ENCODE data around the gene SLC35C1.

Gene SLC35C1

DNA sequence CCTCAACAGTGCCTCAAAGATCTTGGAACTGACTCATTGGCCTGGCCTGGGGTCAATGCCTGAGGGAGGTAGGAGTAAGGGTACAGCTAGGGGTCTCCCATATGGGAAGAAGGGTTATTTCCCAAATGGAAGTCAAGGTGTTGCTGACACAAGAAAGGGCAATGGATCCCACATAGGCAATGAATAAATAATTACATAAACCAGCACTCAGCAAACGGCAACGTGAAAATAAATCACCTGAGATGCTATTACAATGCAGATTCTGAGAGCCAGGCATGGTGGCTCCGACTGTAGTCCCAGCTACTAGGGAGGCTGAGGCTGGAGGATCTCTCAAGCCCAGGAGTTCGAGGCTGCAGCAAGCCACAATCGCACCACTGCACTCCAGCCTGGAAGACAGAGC lies 36.5 kb upstream of the SLC35C1 start:
- Histone ChIP-seq H3K4me3 (ENCODE audit: low read length) (no peak overlapping the region), H2AFZ (ENCODE audit: low read depth, low read length) (no peak overlapping the region), H3K4me2 (ENCODE audit: low read length) (no peak overlapping the region), H3K9me3 (ENCODE audit: insufficient read depth, low read length) (no peaks in the 10 kb centered on the region), H3K79me2 (ENCODE audit: low read length) (no peaks in the 10 kb centered on the region), H3K4me1 (ENCODE audit: low read length) (peaks cover 16% of the 10 kb centered on the region), H3K27me3 (ENCODE audit: low read depth, low read length) (peaks cover 66% of the 10 kb centered on the region), H3K27ac (ENCODE audit: low read length) (no peak overlapping the region), H3K36me3 (replicated peaks; ENCODE audit: low read depth, low read length) (no peaks in the 10 kb centered on the region), H4K20me1 (ENCODE audit: insufficient read depth, low read length) (no peaks in the 10 kb centered on the region), H3K9ac (ENCODE audit: low read length) (no peak overlapping the region)
- TF ChIP-seq, protein P1, sequence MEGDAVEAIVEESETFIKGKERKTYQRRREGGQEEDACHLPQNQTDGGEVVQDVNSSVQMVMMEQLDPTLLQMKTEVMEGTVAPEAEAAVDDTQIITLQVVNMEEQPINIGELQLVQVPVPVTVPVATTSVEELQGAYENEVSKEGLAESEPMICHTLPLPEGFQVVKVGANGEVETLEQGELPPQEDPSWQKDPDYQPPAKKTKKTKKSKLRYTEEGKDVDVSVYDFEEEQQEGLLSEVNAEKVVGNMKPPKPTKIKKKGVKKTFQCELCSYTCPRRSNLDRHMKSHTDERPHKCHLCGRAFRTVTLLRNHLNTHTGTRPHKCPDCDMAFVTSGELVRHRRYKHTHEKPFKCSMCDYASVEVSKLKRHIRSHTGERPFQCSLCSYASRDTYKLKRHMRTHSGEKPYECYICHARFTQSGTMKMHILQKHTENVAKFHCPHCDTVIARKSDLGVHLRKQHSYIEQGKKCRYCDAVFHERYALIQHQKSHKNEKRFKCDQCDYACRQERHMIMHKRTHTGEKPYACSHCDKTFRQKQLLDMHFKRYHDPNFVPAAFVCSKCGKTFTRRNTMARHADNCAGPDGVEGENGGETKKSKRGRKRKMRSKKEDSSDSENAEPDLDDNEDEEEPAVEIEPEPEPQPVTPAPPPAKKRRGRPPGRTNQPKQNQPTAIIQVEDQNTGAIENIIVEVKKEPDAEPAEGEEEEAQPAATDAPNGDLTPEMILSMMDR (IDR thresholded peaks at IDR 0.05; ENCODE audit: low read depth, low read length) = no peak
- TF ChIP-seq EZH2phosphoT487 (IDR thresholded peaks at IDR 0.05; ENCODE audit: low read depth) = no peak

DNA sequence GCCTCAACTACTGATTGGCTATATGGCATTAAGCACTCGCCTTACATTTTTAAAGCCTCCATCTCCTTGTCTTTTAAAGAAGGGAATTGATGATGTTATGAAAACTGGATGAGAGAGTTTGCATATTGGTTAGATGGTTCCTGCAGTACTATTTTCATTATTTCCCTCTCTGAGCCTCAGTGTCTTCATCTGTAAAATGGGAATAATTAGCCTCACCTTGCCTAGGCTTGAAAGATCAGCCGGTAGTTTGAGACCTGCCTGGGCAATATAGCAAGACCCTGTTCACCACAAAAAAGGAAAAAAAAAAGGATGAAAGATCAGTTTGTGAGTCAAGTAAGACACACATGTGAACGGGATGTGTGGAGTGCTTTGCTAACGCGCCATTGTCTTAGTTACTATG lies 35.0 kb upstream of the SLC35C1 start:
- Histone ChIP-seq H3K9me3 (ENCODE audit: insufficient read depth, low read length) (no peaks in the 10 kb centered on the region), H2AFZ (ENCODE audit: low read depth, low read length) (no peak overlapping the region), H3K27ac (ENCODE audit: low read length) (no peak overlapping the region), H3K27me3 (ENCODE audit: low read depth, low read length) (peaks cover 61% of the 10 kb centered on the region), H3K36me3 (replicated peaks; ENCODE audit: low read depth, low read length) (no peaks in the 10 kb centered on the region), H3K4me2 (ENCODE audit: low read length) (no peak overlapping the region), H3K4me1 (ENCODE audit: low read length) (peaks cover 16% of the 10 kb centered on the region), H4K20me1 (ENCODE audit: insufficient read depth, low read length) (no peaks in the 10 kb centered on the region), H3K4me3 (ENCODE audit: low read length) (no peak overlapping the region), H3K9ac (ENCODE audit: low read length) (no peak overlapping the region), H3K79me2 (ENCODE audit: low read length) (no peaks in the 10 kb centered on the region)
- TF ChIP-seq, protein P1 (IDR thresholded peaks at IDR 0.05; ENCODE audit: low read depth, low read length) = no peak
- no peak for TF ChIP-seq EZH2phosphoT487 (IDR thresholded peaks at IDR 0.05; ENCODE audit: low read depth)

DNA sequence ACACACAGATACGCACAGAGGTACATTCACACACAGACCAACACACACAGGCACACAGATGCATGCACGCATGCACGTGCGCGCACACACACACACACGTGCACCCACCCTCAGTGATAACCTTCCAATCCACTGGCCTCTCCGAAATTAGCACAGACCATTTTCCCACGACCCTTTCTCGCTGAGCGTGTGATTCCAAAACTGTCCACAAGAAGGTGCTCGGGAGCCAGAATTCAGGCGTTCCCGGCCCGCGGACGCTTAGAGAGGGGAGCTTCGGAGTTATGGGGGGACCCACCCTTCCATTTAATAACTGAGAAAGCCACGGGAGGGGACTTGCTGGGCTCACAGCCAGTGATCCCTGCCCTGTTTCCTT lies 33.8 kb upstream of the SLC35C1 start:
- Histone ChIP-seq H3K79me2 (ENCODE audit: low read length) (no peaks in the 10 kb centered on the region), H3K27me3 (ENCODE audit: low read depth, low read length) (peaks cover 61% of the 10 kb centered on the region), H3K9me3 (ENCODE audit: insufficient read depth, low read length) (no peaks in the 10 kb centered on the region), H3K9ac (ENCODE audit: low read length) (peak overlapping the region; percentile 50), H3K4me2 (ENCODE audit: low read length) (peak overlapping the region; percentile 97), H4K20me1 (ENCODE audit: insufficient read depth, low read length) (no peaks in the 10 kb centered on the region), H2AFZ (ENCODE audit: low read depth, low read length) (peak overlapping the region; percentile 69), H3K4me1 (ENCODE audit: low read length) (peaks cover 16% of the 10 kb centered on the region), H3K36me3 (replicated peaks; ENCODE audit: low read depth, low read length) (no peaks in the 10 kb centered on the region), H3K27ac (ENCODE audit: low read length) (no peak overlapping the region), H3K4me3 (ENCODE audit: low read length) (peak overlapping the region; percentile 83)
- TF ChIP-seq, protein P1 (IDR thresholded peaks at IDR 0.05; ENCODE audit: low read depth, low read length) = peak; percentile 85
- no peak for TF ChIP-seq EZH2phosphoT487 (IDR thresholded peaks at IDR 0.05; ENCODE audit: low read depth)

DNA sequence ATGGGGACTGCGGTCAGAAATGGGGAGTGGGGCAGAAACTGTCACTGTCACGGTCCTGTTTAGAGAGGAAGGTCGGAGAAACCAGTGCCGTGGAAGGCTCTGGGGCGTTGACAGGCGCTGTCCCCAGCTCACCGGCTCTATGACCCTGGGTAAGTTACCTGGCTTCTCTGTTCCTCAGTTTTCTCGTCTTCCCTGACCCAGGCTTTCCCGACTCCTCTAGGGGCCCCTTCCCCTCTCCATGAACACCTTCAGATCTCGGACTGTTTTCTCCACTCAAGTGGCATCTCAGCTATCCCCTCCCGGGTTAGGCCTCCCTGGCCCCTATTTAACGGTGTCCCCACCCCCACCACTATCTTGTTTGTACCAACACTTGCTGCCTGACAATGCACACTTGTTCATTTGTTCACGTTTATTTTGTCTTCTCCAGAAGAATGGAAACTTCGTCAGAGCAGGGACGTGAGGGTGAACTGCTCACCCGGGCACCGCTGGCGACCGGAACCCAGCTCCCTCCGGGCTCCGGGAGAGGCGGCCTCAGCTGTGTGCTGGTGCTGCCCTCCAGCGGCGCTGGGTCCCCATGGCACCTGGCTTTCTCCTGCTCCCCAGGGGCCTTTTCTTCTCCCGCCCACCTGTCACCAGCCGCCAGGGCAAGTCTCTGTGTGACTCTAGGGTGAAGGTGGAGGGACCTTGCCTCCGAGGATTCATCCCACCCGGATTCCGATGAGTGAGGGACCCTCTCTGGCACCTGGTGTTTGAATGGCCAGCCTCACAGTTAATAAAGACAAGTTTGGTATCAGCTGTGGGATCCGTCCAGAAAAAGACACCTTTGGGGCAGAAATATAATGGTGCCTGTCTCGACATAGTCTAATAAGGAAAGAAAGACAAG lies 33.1 kb upstream of the SLC35C1 start:
- Histone ChIP-seq H3K79me2 (ENCODE audit: low read length) (no peaks in the 10 kb centered on the region), H3K9me3 (ENCODE audit: insufficient read depth, low read length) (no peaks in the 10 kb centered on the region), H3K9ac (ENCODE audit: low read length) (peak overlapping the region; percentile 50), H2AFZ (ENCODE audit: low read depth, low read length) (peak overlapping the region; percentile 69), H3K36me3 (replicated peaks; ENCODE audit: low read depth, low read length) (no peaks in the 10 kb centered on the region), H3K4me2 (ENCODE audit: low read length) (peak overlapping the region; percentile 97), H4K20me1 (ENCODE audit: insufficient read depth, low read length) (no peaks in the 10 kb centered on the region), H3K4me1 (ENCODE audit: low read length) (peaks cover 16% of the 10 kb centered on the region), H3K27me3 (ENCODE audit: low read depth, low read length) (peaks cover 60% of the 10 kb centered on the region), H3K4me3 (ENCODE audit: low read length) (peak overlapping the region; percentile 83), H3K27ac (ENCODE audit: low read length) (no peak overlapping the region)
- TF ChIP-seq, protein P1 (IDR thresholded peaks at IDR 0.05; ENCODE audit: low read depth, low read length) = peak; percentile 89
- TF ChIP-seq EZH2phosphoT487 (IDR thresholded peaks at IDR 0.05; ENCODE audit: low read depth) = no peak

Data from OCI-LY3 (cell line).